HG03060 (cell line): ENCODE results near the gene TBX15.

Experiments
- ATAC-seq: cut with Tn5 transposase; IDR thresholded peaks from one replicate; pipeline ENCODE4 v1.9.1; 2021; ENCODE audit warnings: low read depth, moderate number of reproducible peaks; ENCODE audit not compliant: unreplicated experiment

Gene TBX15

GRCh38 chr1:118985640-118986554, 2.2 kb downstream of the TBX15 start:
- no peak for ATAC-seq

- ATAC-seq, result no peak
Measured at GRCh38 chr1:118984722-118985639, 3.2 kb downstream of the TBX15 start.

- ATAC-seq, result no peak
Measured at GRCh38 chr1:118984086-118984721, 3.9 kb downstream of the TBX15 start.

- no peak for ATAC-seq
Measured at GRCh38 chr1:118983558-118984041, 4.5 kb downstream of the TBX15 start.

- ATAC-seq, result no peak
Measured at GRCh38 chr1:118982821-118983557, 5.2 kb downstream of the TBX15 start.

DNA sequence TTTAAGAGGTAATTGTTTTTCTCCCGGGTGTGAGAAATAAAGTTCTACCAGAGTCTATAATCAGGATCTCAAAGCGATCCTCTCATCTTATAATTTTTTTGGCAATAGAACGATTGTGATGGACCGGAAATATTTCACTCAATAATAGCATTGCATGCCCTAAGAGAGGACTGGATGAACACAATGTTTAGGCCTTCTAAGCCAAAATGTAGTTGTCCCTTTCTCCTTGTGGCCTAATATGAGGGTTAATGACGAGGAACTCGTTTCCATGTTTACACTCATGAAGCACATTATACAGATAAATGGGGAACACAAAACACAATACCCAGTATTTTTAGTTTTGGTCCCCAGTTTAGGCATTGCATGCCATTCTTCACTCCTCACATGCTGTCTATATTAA, 5.9 kb downstream of the TBX15 start:
- no peak for ATAC-seq

DNA sequence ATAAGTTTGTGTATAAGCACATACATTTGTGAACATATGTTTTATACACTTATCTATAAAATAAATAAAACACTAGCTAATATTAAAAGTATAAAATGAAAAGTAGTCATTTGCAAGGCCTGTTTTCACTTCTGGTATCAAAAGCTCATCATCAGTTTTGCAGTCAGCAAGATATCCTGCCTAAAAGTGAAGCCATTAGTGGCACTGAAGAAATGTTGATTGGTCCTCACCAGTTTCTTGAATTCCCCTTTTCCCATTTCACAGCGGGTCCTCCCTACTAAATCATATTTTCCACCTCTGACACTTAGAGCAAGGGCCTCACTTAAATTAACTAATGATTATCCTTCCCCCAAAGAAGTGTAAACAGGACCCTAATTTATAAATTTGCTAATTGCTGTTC, 6.7 kb downstream of the TBX15 start:
- no peak for ATAC-seq

DNA sequence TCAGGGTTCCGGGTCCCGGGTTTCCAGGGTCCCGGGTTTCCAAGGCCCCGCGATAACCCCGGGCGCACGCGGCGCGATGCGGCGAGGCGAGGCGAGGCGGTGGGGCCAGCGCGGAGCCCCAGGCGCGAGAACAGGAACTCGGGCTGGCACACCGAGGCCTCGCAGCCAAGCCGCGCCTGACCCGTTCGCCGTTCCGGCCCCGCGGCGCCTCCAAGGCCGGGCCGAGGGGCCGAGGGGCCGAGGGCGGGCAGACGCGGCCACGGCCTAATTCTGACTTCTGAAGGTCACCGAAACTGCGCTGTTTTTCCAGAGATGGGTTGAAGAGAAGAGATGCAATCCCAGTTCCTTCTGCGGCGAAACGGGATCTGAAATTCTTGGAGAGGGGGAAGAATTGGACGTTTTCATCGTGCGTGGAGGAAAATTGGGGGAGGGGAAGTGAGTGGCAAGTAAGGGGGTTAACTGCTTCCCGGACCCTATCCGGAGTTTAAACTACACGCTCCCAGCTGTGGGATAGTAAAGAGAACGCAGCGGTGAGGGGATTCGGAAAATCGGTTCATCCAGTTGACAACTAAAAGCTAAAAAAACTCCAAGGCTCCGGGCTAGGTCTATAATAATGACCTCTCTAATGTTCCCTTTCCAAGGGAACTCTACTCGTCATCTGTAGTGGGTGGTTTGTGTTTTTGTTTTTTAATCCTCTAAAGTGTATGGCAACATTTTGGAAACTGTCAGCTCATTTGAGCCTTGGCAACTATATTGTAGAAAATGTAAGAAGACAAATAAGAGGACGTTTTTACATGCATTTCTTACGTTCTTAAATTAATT, 8.2 kb downstream of the TBX15 start:
- ATAC-seq, result no peak

DNA sequence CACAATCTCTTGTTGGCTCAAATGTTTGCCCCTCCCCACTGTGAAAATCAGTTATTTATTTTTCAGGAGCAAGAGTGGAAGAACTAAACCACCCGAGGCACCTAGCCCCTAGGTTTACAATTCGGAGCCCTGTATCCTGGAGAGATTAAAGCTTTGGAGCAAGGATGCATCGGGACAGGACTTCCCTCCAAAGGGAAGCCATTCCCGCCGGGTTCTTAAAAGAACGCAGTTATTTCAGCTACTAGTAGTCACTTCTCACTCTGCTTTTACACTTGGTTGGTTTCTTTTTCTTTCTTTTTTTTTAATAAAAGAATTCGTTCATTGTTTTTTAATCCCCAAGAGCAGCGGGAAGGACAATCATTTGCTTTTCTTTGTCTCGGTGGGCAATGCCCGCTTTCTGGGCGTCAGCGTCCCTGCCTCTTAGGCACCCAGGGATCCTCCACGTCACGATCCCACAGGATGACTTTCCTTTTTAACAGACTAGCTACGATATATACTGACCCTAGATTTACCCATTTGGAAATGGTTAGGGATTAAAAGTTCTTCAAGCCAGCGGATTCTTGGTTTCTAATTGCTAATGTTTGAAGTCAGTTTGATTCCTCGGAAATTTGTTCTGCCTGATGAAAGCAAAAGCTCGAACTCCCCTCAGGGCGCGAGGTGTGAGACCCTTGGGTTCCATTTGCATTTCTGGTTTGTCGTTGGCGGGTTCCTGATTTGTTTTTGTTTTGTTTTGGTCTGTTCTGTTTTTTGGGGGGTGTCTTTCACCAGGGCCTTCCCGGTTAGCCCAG, 9.0 kb downstream of the TBX15 start:
- no peak for ATAC-seq

GRCh38 chr1:118977600-118977999, 10.5 kb downstream of the TBX15 start:
- ATAC-seq, result no peak

GRCh38 chr1:118974661-118975060, 13.5 kb downstream of the TBX15 start:
- ATAC-seq, result no peak

- no peak for ATAC-seq
Measured at GRCh38 chr1:118973531-118974137, 14.5 kb downstream of the TBX15 start.

DNA sequence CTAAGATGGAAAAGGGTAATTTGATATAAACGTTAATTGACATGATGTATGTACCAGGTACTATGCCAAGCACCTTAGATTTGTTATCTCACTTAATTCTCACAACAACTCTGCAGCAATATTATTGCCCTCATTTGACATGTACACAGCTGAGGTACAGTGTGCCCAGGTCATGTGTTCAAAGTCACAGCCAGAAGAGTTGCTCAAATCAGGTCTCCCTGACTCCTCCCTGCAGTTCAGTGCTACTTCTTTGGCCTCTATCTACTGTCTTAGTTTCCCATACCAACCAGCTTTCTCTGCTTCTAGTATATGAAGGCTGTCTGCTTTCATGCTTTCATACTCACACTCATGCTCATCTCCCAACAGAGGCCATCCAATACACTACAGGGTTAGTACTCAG, 15.1 kb downstream of the TBX15 start:
- ATAC-seq, result no peak

DNA sequence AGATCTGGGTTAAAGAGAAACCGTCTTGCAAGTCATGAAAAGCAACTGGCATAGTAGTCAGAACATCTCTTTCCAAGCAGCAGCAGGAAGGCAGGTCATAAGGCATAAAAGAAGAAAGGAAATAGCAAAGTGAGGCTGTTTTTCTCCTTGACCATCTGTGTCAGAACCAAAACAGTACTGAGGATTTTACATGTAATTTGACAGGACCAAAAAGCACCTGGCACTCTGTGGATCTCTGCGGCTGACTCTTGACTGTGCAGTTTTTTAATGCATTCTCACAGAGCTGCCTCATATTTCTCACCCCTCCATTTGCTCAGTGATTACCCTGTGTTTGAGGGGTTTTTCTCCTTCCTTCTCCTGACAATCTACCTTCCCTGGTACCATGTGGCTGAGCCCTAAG, 17.7 kb downstream of the TBX15 start:
- ATAC-seq, result no peak

DNA sequence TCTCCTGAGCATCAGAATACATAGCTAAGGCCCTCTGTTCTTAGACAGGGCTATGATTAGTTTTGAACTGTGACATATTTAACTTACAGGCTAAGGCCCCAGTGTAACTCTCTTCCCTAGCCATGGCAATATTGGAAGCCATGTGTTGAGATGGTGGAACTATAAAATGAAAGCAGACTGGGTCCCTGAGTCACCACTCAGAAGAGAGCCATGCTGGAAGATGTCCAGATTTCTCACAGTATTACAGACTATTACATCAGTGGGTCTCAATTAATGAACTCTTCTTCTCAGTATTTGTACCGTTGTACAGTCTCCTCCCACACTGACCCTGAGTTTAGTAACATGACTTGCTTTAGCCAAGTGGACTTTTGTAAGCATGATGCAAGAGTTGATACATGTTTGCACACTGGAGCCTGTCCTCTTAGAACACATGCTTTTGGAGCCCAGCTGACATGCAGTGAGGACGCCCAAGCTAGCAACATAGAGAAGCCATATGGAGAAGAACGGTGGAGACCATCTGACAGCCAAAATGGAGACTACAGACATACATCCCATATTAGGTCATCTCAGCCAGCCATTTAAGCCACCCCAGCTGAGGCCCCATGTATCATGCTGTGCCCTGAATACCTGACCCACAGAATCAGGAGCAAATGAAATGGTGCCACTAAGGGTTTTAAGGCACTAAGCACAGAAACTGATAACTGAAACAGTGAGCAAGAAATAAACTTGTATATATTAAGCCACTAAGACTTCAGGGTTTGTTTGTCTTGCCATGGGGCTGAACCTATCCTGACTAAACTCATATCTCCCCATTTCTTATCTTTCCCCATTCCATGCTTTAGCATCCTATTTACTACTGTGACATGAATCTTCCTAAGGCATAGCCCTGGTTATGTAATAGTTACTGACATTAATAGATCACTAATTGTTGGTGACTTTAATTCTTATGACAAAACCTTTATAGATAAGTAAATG, 24.4 kb downstream of the TBX15 start:
- ATAC-seq, result no peak

- no peak for ATAC-seq
Measured at GRCh38 chr1:118963138-118963455, 25.0 kb downstream of the TBX15 start.

DNA sequence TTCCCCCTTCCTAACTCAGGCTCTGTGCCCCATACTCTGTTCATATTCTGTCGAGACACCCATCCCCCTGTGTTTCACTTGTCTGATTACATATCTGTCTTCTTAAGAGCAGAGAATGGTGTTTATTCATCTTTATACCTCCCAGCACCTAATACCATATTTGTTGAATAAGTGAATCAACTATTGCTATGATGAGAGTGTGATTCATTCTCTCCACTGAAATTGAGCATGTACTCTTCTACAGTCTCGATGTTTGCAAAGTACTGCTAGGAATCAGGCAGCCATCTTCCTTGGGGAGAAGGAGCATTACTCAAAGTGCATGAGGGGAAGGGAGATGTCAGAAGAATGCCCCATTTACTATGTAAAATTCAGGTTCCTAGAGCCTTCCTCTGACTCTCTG, 27.0 kb downstream of the TBX15 start:
- no peak for ATAC-seq
